Measurements from ENCODE around the gene MAEA. TPM values are rescaled to one million over a fixed set of nuclear protein-coding genes. Genes with fewer than 3 reads are reported as not detected.
A peak's percentile ranks its signal among the peaks of the same experiment; 100 is the strongest.

The MAEA gene
- total and polyA plus RNA-seq, 9 of the 15 experiments (the other 6 are each of a cell fraction or from before 2014, with no cell fraction given) = 2.1 to 86.5 (median 45.0) TPM

- peak in 1 of 3 experiments; percentile 91; a peak in 2 of 6 replicates for TF ChIP-seq ZBTB11 (CRISPR knock-in tag; IDR thresholded peaks at IDR 0.05)
- no peak for TF ChIP-seq BCOR (IDR thresholded peaks at IDR 0.05)
- 0 out of 2 replicates have a peak, but pooled peaks have one; percentile 78 for TF ChIP-seq ZKSCAN8 (CRISPR knock-in tag; IDR thresholded peaks at IDR 0.05)
- TF ChIP-seq SAFB (IDR thresholded peaks at IDR 0.05; ENCODE audit: borderline replicate concordance, low read depth, low read length) = peak; percentile 74; the same call in 1 of the 2 replicates
- no peak for TF ChIP-seq TCF3 (CRISPR knock-in tag; IDR thresholded peaks at IDR 0.05)
- no peak for TF ChIP-seq NR2C2 (CRISPR knock-in tag; IDR thresholded peaks at IDR 0.05)
- TF ChIP-seq NR2C2 (tag; IDR thresholded peaks at IDR 0.05) = peak; percentile 80
- TF ChIP-seq BACH1 (tag; IDR thresholded peaks at IDR 0.05) = peak; percentile 84
- TF ChIP-seq FIP1L1 (IDR thresholded peaks at IDR 0.05; ENCODE audit: low read depth, low read length, poor library complexity, severe bottlenecking) = peak; percentile 45
- TF ChIP-seq, protein P1, sequence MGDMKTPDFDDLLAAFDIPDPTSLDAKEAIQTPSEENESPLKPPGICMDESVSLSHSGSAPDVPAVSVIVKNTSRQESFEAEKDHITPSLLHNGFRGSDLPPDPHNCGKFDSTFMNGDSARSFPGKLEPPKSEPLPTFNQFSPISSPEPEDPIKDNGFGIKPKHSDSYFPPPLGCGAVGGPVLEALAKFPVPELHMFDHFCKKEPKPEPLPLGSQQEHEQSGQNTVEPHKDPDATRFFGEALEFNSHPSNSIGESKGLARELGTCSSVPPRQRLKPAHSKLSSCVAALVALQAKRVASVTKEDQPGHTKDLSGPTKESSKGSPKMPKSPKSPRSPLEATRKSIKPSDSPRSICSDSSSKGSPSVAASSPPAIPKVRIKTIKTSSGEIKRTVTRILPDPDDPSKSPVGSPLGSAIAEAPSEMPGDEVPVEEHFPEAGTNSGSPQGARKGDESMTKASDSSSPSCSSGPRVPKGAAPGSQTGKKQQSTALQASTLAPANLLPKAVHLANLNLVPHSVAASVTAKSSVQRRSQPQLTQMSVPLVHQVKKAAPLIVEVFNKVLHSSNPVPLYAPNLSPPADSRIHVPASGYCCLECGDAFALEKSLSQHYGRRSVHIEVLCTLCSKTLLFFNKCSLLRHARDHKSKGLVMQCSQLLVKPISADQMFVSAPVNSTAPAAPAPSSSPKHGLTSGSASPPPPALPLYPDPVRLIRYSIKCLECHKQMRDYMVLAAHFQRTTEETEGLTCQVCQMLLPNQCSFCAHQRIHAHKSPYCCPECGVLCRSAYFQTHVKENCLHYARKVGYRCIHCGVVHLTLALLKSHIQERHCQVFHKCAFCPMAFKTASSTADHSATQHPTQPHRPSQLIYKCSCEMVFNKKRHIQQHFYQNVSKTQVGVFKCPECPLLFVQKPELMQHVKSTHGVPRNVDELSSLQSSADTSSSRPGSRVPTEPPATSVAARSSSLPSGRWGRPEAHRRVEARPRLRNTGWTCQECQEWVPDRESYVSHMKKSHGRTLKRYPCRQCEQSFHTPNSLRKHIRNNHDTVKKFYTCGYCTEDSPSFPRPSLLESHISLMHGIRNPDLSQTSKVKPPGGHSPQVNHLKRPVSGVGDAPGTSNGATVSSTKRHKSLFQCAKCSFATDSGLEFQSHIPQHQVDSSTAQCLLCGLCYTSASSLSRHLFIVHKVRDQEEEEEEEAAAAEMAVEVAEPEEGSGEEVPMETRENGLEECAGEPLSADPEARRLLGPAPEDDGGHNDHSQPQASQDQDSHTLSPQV (IDR thresholded peaks at IDR 0.05) = 0 out of 2 replicates have a peak, but pooled peaks have one; percentile 22
- TF ChIP-seq ELF2 (CRISPR knock-in tag; IDR thresholded peaks at IDR 0.05) = peak; percentile 50; the same call in 1 of the 2 replicates
- peak; percentile 52 for TF ChIP-seq CCNT2 (IDR thresholded peaks at IDR 0.05; ENCODE audit: borderline replicate concordance, extremely low read depth, insufficient read length, low read depth, low read length)
- TF ChIP-seq, protein P2, sequence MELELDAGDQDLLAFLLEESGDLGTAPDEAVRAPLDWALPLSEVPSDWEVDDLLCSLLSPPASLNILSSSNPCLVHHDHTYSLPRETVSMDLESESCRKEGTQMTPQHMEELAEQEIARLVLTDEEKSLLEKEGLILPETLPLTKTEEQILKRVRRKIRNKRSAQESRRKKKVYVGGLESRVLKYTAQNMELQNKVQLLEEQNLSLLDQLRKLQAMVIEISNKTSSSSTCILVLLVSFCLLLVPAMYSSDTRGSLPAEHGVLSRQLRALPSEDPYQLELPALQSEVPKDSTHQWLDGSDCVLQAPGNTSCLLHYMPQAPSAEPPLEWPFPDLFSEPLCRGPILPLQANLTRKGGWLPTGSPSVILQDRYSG (tag; conservative IDR thresholded peaks at IDR 0.05; ENCODE audit: low read depth) = 0 out of 2 replicates have a peak, but pooled peaks have one; percentile 44
Observed at GRCh38 chr4:1248245-1249147, 41.2 kb upstream of the MAEA start, which contains the start of gene CTBP1 (continued).
